Medulla oblongata (tissue), 1 donor: Measurements from ENCODE around the gene CAMK1G.

Source experiments
- DNase-seq: peaks from one replicate; pipeline ENCODE4 v3.0.0-alpha.2; 2015; ENCODE audit errors: extremely low spot score

Gene CAMK1G

DNA sequence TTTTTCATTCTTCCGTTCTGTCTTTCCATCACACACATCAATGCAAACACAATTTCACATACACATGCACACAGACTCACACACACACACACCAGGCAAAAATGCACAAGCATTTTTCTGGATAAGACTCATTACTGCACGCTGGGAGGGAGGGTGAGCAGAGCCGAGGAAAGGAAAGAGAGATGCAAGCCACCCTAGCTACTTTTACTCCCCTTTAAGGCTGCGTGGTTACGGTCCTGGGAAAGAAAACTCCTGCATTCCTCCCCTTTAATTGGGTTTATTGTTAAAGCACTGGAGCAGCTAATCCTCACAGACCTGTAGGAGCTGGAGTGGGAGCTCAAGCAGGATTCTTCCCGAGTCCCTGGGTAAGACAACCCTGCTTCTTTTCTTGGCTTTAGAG, at the start of gene CAMK1G:
CAMK1G (plus strand) TSS at position 307 of the 400 bp plus-strand sequence. CDS start 11,270 bp downstream, outside the sequence.
- DNase-seq = peak; percentile 13

DNA sequence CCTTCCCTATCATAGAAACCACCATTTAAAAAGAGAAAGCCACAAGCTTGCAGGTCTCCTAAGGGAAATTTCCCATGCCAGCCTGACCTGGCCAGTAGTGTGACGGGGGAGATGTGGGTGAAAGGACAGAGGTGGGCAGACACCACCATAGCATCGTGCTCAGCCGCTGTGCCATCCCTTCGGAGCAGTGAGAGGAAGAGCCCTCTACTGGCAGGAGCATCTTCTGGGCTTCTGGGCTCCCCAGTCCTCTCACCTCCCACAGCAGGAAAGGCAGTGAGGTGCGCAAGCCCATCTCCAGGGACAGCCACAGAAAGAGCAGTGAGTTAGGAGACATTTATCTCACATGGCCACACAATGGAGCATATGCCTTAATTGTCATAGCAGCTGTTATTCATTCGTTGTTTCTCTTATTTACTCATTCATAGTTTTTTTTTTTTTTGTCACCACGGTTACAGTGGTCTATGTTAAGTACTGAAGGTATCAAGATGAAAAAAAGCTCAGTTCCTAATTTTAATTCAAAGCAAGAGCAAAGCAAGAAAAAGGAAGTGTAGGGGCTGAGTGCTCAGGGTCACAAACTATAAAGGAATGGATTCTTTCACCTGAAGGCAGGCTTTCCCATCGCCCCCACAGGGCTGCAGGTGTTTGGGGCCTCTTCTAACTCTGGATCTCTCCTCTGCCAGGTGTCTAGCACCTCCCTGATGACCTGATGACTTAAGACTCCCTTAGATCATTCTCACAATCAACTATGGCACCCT, 48.8 kb upstream of the CAMK1G start:
- no peak for DNase-seq

DNA sequence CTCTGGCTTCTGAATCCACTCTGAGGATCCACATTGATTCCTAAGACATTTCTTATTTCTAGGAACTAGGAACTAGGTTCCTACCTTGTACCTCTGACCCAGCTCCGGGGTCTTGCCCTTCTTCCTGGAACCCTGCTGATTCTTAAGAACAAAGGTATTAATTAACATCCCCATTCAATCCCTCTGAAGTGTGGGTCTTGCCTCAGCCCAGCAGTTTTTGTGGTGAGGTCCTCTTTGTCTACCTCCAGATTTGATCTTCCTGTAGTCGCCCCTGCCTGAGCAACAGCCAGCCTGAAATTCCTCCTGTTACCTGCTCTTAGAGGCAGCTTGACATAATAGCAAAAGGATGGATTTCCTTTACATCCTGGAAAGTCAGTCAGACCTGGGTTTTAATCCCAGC, 46.7 kb upstream of the CAMK1G start:
- DNase-seq = no peak

DNA sequence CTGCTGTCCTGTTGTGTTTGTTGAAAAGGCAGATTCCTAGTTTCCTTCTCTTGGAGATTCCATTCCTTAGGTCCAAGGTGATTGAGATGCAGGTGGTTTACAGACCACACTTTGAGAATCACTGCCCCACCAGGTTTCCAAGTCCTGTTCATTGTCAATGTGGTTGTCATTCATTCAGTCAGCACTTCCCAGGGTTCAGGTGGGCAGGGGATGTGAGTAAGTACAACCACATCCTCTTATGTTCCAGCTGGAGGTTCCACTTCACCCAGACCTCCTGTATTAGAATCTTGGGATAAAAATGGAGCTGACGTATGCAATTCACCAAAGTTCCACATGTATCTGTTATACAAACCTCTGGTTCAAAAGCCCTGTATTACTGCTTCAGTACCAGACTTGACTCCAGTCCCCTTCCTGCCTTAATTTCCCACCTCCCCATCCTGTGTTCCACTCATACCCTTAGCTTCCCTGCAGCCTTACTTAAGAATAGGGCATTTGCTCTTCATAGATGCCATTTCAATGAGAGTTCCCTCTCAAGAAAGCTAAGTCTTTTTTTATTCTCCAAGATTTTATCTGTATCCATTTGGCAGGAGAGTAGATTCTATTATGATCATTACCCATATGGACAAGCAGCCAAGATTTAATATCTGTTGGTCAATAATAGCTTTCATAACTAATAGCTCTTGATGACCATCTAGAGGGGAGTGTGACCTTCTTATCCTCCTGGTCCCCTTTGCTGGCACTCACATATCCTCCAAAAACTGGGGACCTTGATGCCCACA, 46.0 kb upstream of the CAMK1G start:
- DNase-seq = no peak

DNA sequence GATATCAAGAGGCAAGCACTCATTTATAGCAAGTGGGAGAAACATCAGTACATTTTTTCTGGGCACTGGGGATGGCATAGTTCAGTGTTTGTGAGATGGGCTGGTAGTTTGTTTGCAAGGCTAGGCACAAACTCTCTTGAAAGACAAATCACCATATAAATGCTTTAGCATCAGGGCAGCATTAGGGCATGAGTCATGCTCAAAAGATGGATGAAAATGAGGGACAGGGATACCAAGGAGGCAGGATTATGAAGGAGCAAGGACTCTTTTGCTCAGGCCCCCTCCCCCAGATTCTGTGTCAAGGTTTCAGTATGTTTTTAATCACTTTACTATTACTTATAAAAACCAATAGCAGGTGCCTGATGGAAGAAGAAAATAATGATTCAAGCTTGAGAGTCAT, 43.9 kb upstream of the CAMK1G start:
- DNase-seq = no peak

DNA sequence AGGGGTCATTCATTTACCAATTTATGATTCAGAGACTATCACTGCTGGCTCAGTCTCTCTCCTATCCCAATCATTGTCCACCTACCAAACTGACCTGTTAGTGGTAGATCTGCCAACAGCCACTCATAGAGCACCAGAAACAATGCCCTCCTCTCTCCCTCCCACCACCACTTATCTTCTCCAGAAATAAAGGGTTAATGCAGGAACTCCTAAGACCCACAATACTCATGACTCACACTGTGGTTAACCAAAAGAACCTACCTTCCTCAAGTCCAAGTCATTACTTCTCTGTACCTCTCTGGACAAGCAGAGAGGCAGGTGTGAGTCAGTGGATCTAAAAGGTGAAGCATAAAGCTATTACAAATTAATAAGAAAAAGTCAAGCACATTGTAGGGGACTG, 40.9 kb upstream of the CAMK1G start:
- DNase-seq = no peak

DNA sequence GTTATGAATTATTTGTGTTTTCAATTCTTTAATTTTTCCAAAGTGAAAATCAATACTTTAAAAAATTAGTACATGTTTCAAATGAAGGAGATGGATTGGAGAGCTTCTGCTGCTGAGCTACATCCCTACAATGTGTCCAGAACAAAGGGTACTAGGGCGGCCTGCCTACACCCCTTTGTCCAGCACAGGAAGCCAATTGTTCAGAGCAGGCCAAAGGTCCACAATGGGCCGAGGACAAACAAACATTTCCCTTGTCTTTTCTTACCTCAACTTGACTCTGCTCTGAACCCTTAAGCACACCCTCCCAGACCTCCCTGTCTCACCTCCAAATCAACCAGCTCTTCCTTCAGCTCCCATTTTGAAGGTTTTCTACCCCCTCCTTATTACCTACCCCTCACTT, 39.4 kb upstream of the CAMK1G start:
- DNase-seq = peak; percentile 30

DNA sequence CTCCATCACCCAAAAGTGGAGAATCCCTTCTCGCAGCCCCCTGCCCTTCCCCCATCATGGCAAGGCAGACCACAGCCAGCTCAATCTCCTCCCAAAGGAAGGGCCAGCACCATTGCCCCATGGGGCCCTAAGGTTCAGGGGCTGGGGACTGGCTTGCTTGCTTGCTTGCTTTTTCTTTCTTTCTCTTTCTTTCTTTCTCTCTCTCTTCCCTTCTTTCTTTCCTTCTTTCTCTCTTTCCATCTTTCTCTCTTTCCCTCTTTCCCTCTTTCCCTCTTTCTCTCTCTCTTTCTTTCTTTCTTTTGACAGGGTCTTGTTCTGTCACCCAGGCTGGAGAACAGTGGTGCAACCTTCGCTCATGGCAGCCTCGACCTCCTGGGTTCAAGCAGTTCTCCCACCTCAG, 38.1 kb upstream of the CAMK1G start:
- no peak for DNase-seq

DNA sequence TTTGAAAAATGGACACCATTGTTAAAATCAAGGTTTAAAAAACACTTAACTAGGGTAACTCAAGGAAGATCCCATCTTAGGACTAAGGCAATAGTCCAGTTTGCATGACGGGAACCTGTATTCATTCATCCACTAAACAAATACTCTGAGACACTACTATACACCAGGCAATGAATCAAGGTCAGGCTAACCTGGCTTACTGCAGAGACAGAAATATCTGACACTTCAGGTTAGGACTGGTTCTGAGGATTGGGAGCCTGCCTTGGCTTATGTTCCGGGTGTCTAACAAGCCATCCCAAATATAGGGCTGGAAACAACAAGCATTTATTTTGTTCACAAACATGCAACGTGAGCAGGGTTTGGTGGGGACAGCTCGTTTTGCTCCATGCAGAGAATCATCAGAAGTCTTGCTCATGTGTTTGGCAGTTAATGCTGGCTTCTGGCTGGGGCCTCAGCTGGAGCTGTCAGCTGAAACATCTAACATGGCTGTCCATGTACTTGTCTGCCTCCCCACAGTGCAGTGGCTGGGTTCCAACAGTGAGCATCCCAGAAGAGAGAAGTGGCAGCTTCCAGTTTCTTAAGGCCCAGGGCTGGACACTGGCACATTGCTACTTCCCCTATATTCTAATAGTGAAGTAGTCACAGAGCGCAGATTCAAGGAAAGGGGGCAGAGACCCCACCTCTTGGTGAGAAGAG, 37.0 kb upstream of the CAMK1G start:
- peak; percentile 32 for DNase-seq

DNA sequence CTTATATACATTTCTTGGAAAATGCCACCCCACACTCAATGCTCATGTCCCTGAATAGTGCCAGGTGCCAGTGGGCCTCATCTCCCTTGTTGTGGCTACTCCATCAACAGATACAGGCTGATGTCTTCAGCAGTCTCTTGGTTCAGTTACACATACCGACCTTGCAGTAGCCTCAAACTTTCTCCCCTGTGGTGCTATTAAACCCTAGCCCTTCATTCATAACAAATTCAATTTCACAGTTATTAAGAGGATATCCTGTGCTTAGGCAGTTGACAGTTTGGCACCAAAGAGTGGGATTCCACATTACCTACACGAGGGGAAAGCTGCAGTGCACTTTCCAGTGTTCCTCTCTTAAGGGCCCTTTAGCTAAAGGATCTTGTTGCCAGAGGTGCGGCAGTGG, 35.9 kb upstream of the CAMK1G start:
- DNase-seq = no peak

DNA sequence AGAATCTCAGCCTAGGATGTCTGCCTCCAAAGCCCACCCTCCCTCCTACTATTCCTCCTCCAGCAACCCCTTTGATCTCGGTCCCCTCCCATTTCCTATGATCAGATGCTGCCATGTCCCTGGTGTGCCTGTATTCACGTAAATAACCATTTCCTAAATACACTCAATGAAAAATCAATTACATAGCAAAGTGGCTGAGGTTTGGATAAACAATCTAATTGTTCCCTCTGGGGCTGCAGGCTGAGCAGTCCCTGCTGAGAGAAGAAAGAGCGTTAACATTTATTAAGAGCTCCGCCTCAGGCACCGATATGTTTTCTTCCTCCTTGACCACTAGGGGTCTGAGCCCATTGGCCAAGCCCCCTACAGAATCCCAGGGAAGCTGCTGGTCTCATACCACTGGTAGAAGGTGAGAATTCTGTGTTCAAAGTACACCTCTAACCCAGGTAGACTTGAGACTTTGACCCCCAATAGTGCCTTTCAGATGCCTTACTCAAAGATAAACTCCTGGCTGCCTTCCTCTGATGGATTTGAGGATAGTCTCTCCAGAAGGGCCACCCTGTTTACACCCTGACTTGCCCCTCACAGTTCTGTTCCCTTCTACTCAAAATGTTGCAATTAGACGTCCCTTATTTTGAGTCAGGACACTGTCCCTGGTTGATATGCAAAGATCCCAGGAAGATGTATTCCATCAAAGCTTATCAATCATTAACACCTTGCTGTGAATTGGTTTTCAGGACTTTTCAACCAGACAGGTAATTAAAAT, 33.9 kb upstream of the CAMK1G start:
- no peak for DNase-seq

DNA sequence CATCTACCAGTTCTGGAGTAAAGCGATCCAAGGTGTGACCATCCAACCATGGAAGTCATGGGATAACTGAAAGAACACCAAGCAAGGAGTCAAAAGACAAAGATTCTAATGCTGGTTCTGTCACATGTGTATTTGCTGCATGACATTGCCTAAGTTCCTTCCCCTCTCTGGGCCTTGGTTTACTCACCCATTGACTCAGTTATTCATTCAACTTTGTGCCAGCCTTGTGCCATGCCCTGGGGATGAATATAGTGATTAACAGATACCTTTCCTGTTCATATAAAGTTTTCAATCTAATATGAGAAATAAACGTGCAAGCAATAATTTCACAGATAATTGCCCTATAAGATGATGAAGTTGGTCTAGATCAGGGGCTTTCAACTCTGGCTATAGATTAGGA, 33.0 kb upstream of the CAMK1G start:
- no peak for DNase-seq

DNA sequence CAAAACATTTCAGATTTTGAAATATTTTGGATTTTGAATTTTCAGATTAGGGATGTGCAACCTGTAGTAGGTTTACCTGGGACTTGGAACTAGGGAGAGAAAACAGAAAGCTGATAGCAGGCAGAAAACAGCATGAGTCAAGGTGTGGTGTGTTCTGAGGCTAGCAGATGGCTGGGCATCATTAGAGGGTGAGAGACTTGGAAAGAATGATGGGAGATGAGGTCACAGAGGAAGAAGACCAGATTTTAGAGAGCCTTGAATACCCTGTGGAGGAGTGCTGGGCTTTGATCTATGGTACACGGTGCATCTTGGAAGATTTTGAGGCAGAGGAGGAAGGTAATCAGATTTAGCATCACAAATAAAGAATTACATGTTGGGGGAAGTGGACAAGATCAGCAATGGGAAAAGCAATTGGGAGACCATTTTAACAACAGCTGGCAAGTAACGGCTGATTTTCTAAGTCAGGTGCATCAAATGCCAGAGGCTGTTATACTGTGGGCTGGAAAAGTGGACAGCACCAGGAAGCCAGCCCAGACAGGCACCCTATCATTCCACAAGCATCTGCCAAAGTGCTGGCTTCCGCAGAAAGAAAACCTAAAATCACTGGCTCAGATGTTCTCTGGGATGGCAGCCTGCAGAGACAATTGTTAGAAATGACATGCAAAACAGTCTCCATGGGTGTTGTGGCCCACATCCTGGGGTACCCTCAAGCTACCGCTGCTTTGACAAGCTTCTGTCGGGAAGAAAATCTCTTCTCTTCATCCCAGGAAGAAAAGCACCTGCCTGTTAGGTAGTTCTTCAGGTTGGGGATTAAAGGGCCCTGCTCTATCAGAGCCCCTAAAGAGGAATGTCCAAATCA, 30.9 kb upstream of the CAMK1G start:
- DNase-seq = no peak

DNA sequence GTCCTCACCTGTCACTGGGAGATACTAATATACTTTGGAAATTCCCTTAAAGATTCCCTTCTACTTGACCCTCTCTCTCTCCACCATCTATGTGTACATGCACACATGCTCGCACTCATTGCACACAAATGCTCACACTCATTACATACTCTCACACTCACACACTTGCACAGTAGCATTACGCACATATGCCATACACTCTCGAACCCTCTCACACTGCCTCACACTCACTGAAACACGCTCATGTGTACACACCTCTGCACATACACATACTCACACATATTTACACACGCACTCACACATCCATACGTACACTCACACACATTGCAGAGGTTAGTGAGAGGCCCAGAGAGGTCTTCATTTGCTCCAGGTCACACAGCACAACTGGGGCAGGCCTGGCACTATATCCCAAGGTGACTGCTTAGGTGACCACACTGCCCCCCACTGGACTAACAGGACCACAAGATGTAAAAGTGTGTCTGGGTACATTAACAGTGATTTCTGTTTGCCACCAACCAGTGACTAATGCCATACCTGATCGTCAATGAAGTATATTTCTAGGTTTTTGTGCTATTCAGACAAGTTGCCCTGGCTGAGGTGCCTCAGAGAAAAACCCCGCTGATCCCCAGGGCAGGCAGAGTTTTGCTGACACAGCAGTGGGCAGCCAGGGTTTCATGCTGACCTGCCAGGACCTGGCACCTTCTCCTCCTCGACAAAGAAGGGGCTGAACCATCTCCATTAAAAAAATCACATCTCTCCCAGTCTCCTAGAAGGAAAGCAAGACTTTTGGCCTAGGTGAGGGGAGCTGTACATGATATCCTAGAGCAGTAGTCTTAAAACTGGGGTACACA, 28.5 kb upstream of the CAMK1G start:
- DNase-seq = no peak

DNA sequence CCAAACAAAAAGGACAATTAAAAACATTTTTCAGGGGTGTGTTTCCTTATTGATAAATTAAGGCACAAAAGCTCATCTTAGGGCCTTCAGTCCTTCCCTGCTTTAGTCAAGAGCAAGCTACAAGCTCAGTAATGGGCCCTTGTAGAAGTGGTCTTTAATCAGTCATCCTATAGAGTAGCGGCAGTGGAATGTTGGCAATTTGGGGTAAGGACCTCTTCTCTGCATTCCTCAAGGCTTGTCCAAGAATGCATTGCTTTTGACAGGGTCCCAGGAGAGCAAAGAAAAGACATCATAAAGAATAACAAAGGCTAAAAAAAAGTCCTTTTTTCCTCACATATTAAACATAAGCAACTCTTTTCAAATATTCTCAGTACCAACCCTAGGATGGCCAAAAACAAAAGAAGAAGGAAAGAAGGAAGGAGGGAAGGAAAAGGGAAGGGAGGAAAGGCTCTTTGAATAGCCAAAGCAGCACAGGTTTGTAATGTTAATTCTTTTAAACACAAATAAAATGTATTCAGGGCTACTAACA, 27.3 kb upstream of the CAMK1G start:
- no peak for DNase-seq

DNA sequence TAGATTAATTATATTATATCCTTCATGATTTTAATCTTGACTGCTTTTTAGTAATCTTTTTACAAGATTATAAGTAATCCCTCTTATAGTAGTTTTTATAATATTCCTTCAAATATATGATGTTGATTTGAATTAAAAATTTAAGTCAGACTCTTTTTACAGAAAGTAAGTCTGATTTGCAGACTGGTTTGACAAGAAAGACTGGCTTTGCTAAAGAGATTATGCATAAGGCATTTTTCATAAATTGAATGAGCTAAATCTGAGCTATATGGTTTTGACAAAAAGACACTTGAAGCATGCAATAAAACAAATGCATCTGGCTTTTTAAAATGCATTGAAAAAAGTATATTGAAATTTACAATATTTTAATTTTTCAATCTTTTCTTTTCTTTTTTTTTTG, 26.3 kb upstream of the CAMK1G start:
- DNase-seq = no peak

DNA sequence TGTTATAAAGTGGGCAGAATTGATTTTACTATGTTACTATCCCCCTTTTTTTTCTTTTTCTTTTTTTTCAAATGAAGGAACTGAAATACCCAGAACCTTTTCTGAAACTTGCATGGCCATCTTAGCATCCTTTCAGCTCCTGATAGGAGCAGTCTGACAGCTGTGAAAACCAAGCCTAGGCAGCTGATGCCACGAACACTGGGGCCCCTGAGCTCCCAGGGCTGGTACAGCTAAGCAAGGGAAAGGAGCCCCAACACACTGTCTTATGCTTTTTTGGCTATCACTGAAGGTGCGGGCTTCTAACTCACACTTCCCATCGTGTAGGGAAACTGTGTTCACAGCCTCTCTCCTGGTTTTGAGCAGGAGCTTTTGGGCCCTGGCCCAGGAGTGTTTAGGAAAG, 23.0 kb upstream of the CAMK1G start:
- no peak for DNase-seq

DNA sequence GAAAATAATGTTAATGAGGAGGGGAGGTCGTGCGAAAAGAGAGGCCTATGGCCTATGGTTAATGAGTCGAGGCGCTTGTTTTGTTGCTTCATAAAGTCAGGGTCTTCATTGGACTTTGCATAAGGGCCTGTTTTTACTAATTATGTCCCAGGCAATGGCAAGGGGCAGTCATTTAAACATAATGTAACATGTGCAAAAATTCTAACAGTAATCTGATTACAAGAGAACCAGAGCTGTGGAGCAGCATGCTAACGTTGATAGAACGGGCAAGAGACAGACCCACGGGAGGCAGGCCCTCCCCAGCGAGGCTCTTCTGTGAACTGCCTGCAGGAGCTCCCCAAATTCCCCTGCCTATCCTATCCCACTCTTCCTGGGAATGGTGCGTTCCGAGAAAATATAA, 22.6 kb upstream of the CAMK1G start:
- no peak for DNase-seq

DNA sequence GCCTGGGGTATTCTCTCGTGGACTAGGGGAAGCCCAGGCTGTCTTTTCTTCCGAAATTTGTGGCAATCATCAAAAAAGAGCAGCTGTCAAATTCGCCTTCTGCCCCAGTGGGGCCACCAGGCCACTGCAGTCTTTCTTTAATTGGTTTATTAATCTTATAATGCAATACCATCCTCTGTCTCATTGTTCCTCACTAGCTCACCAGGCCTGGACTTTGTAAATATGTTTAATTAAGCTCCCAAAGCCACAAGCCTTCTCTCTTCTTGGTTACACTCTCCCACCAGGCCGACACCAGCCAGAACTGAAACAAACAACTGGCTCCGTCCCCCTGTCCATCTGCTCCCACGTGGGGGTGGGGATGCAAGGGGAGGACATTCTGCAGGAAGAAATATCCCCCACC, 22.0 kb upstream of the CAMK1G start:
- DNase-seq = no peak

DNA sequence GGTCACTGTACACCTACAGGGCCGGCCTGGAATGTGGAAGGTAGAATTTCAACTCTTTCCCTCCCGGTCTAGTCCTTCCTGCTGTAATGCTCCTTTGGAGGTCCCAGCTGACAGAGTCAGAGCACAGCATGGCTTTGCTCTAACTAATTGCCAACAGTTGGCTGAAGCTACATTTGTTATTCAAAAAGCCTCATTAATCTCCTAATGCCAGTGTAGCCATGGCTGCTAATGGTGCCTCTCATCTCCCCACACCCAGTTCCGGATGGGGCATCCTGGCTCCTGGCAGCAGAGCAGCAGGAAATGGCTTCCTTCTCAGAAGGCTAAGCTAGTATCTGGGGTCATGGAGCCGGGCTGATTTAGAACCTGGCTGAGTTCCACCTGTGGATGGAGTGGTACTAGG, 18.7 kb upstream of the CAMK1G start:
- no peak for DNase-seq
